GM18526 (cell line): ENCODE data around the gene KIAA0319L.

Experiments used
- POLR2A ChIP-seq: IDR thresholded peaks from 3 replicates; pipeline ENCODE4 v1.6.1; 2011; ENCODE audit not compliant: insufficient read length; ENCODE audit errors: extremely low read depth

Gene KIAA0319L

DNA sequence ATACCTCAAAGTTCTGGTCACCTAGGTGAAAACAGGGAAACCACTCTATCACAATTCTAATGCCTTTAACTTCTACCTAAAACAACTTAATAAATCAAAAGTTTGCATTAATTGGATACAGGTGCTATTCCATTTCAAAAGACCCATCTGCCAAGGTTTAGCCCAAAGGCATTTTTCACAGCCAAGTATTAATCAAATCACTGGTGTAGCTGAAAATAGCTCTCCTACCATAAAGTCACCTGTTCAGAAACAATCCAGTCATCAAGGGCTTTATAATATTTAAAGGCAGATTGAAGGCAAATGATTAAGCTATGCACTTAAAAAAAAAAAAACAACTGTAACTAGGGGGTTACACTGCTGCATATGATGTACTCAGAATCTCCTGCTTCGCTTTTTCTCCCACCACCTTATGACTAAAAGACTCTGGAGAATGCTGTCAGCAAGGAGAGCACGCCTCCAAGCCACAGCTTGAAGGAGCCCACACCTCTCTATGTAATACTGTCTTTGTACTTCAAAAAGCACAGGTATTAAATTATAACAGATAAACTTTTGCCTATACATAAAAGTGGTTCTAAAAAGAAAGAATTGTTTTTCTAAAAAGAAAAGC lies 20.5 kb downstream of the KIAA0319L start:
- TF ChIP-seq POLR2A: no peak

DNA sequence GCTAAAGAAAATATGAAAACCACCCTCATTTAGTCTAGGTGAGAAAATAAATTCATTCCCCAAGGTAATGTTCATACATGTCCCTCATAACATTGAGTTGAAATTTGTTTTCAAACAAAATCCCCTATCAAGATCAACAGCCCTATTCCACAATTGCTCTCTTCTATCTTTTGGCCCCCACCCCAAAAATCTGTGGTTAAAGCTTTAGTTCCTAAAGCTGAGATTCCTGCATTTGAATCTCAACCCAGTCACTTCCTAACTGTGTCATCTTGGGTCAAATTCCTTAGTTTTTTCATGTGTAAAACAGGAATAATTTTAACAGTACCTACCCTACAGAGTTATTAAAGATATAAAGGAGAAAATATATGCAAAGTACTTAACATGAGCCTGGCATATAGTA lies 22.0 kb downstream of the KIAA0319L start:
- no peak for TF ChIP-seq POLR2A

DNA sequence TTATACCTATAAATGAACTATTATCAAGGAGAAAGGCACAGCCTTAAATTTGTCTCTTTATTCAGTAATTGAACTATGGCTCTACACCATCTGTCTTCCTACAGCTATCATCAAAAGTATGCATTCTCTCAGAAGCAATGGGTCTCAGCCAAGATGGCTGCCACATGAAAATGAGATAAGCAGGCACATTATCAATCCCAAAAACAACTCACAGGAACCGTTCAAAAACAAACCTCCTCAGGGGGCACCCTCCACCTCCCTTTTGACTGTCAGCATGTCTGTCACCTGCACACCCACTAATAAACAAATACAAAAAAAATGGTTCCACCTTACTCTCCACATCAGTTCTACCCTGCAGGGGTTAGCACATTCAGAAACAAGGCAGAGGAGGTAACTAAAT lies 23.6 kb downstream of the KIAA0319L start:
- TF ChIP-seq POLR2A: no peak

DNA sequence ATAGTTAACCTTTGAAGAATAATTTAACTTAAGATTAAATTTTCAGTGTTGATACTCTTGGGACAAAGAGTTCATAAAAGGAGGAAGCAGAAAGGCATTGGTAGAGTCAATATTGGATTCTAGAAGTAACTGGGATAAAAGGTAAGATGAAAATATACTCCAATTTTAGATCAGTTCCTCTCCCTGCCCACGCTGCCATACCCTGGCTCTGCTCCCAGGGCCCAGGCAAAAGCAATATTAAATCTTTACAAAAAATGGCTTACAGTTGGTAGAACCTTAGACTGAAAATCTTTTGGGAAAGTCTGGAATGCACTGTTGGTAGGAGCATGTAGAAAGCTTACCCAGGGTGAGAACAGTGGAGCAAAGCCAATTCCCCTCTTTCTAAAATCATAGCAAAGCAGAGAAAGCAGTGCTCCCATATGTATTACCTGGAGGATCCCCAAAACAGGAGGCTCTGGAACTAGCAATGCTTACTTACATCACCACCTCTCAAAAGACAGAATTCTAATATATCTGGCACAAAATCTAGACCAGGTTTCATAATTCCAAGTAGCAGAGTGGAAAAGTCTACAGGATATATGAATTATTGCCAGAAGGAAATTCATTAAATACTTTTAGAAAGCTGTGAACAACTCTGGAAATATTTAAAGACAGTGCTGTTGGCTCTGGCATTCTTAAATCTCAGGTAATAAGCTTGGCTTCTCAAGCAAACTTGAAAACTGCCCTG lies 24.5 kb downstream of the KIAA0319L start:
- TF ChIP-seq POLR2A: no peak

- TF ChIP-seq POLR2A: no peak
Observed at GRCh38 chr1:35531368-35531767, 25.8 kb downstream of the KIAA0319L start.

GRCh38 chr1:35530946-35531345 lies 26.3 kb downstream of the KIAA0319L start:
- no peak for TF ChIP-seq POLR2A

DNA sequence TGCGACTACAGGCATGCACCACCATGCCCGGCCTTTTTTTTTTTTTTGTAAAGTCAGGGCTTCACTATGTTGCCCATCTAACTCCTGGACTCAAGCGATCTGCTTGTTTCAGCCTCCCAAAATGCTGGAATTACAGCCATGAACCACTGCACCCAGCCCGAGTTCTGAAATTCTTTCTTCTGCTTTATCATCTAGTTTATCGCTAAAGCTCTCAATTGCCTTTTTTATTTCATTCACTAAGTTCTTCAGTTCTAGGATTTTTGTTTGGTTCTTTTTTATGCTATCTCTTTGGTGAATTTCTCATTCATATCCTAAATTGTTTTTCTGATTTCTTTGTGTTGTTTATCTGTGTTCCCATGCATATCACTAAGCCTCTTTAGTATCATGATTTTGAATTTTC lies 27.0 kb downstream of the KIAA0319L start:
- TF ChIP-seq POLR2A: no peak

- no peak for TF ChIP-seq POLR2A
Observed at GRCh38 chr1:35524106-35524505, 33.1 kb downstream of the KIAA0319L start.

DNA sequence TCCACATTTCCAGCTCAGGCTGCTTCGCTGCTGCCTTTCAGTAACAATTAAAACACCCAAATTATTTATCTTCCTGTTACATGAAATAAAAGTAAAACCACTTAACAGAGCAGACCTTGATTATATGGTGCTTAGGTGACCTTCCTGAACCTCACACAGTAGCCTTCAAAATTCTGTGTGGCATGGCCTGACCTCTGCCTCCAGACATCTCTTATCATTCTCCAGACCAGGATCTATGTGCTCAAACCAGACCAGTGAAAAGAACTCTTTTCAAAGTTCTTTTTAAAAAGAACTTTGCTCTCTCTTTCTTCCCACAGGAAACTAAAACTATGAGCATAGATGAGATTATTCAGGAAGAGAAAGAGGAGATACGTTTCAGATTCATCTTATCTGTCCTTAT lies 37.8 kb downstream of the KIAA0319L start:
- TF ChIP-seq POLR2A: no peak

DNA sequence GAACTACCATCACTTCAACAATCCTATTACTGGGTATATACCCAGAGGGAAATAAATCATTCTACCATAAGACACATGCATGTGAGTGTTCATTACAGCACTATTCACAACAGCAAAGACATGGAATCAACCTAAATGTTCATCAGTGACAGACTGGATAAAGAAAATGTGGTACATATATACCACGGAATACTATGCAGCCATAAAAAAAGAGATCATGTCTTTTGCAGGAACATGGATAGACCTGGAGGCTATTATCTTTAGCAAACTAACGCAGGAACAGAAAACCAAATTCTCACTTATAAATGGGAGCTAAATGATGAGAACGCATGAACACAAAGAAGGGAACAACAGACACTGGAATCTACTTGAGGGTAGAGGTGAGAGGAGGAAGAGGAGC lies 39.0 kb downstream of the KIAA0319L start:
- no peak for TF ChIP-seq POLR2A

- TF ChIP-seq POLR2A: no peak
Observed at GRCh38 chr1:35511305-35511704, 45.9 kb downstream of the KIAA0319L start.

DNA sequence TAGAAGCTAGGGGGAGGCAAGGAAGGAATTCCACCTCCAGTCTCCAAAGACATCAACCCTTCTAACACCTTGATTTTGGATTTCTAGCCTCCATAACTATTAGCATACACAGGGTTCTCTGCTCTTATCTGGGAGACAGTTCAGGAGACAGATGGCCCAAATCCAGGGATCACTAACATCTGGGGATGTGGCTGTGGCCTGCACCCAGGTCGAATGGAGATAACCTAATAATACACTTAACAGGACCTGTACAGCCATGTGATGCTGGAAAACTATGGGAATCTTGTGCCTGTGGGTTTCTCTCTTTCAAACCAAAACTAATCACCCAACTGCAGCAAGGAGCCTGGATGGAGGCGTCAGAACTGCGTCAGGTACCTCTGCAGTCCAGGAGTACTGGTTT lies 47.6 kb downstream of the KIAA0319L start:
- TF ChIP-seq POLR2A: no peak

GRCh38 chr1:35507947-35508346 lies 49.3 kb downstream of the KIAA0319L start:
- no peak for TF ChIP-seq POLR2A

DNA sequence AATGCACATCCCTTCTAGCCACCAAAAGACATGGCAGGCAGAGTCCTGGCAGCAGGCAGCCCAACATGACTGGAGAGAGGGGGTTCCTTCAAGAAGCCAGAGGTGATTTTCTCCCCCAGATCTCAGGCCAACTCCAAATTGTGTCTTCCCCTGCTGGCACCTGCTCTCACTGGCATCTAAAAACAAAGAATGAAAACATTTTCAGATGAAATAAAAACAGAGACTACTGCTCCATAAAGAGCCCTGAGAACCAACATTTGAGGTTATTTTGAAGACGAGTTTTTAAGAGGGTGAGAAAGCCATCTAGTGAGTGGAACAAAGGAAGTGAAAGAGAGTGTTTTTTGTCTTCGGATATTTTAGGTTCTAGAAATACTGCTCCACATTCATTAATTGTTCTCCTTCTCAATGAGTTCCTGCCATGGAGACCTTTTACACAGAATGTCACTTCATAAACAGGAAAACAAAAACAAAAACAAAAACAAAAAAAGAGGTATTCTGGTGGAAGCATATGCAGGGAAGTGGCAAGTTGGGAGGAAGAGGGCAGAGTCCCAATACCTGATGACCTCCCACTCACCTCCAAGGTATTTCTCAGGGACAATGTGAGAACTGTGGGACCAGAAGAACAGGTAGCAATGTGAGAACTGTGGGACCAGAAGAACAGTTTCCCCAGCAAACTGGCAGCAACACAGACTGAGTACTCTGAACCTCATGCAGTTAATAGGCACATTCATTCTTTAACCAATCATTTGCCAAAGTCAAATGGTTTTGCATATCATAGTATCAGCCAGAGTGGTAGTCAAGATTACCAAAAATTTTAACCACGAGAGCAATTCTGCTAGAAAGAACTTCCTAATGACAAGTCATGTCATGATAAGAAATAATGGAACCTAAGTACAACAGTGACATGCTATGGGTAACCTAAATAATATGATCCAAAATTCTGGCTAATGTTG lies 50.0 kb downstream of the KIAA0319L start:
- TF ChIP-seq POLR2A: no peak

DNA sequence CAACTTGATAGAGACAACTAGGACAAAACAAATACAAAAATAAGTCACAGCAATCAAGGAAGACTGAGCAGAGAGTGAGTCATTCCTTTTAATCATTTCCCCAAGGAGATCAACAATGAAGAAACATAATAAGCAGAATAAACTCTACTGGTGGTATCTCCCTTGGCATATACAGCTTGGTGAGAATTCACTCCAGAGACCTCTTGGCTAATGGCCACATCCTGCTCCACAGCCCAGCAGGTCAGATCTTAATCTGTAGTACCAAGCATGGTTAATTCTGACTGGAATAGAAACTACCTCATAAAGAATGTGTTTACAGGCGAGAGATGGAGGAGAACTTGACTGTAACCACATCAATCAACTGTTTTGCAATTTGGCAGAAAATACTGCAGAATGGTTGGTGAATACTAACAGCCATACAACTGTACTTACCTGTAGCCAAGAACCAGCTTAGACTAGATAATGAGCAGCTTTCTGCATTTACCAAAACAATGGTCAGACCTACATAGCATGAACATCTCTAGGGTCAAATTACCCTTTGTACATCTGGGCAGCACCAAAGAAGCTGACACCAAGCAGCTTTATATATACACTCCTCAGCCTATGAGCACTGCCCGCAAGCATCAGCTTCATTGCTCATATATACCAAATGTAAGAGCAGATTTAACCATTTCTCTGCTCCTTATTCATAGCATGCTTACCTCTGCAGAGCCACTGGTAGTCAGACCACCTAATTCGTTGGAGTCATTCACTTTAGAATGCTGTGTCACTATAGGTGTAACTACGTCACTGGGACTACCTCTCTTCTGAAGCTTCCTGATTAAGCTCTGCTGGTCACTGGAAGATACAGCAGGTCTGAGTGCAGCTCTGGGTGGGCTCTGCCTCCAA lies 51.0 kb downstream of the KIAA0319L start:
- TF ChIP-seq POLR2A: no peak

DNA sequence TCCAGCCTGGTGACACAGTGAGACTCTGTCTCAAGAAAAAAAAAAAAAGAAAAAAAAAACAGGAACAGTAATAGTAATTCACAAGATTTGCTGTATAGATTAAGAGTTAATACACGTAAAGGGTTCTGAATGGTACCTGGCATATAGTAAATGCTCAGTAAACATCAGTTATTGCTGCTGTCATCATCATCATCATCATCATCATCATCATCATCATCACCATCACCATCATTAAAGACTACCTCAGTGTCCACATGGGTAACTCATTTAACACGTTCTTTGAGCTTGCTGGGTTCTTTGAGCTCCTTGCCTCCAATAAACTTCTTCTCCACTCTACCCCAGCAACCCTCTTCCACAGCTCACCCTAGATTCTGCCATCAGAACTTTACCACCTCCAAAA lies 55.0 kb downstream of the KIAA0319L start:
- TF ChIP-seq POLR2A: no peak

DNA sequence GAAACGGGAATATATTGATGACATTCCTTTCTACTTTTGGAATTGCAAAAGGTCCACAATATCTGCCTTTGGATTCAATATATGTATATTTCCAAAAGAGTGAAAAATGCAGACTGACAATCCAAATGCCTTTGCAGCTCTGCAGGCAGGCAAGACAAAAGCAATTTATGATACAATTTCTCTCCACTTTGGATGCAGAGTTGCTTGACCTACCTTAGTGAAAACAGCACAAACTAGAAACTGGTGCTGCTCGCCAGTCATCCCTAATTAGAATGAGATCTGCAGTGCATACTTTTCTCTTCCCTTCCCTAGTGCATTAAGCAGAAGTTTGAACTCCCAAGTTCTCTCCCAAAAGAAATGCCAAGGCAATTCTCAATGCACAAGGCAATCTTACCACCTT lies 56.8 kb downstream of the KIAA0319L start:
- TF ChIP-seq POLR2A: no peak
